Measurements from ENCODE around the gene TACR2.

The TACR2 gene

DNA sequence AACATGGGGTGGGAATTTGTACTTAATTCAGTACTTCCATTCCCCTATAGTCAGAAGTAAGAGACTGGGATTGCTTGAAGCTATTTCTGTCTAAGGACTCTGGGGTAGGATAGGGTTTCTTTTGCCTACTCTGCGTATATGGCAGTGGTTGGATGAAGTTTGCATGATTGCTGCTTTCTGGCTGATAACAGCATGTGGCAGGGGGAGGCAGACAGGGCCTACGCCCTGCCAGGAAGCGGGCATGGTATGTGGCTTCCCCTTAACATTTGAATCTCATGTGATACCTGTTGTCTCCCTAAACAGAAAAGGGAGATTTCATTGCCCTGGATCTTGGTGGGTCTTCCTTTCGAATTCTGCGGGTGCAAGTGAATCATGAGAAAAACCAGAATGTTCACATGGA, 57.1 kb downstream of the TACR2 start:
- H3K36me3 ChIP-seq (ENCODE audit: insufficient read depth) = no peaks in the 10 kb centered on the region
- TF ChIP-seq, protein P1, sequence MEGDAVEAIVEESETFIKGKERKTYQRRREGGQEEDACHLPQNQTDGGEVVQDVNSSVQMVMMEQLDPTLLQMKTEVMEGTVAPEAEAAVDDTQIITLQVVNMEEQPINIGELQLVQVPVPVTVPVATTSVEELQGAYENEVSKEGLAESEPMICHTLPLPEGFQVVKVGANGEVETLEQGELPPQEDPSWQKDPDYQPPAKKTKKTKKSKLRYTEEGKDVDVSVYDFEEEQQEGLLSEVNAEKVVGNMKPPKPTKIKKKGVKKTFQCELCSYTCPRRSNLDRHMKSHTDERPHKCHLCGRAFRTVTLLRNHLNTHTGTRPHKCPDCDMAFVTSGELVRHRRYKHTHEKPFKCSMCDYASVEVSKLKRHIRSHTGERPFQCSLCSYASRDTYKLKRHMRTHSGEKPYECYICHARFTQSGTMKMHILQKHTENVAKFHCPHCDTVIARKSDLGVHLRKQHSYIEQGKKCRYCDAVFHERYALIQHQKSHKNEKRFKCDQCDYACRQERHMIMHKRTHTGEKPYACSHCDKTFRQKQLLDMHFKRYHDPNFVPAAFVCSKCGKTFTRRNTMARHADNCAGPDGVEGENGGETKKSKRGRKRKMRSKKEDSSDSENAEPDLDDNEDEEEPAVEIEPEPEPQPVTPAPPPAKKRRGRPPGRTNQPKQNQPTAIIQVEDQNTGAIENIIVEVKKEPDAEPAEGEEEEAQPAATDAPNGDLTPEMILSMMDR (conservative IDR thresholded peaks at IDR 0.05; ENCODE audit: low read depth, low read length) = no peak
- no peaks in the 10 kb centered on the region for H3K27me3 ChIP-seq (ENCODE audit: insufficient read depth, low read depth)
- no peaks in the 10 kb centered on the region for H3K4me1 ChIP-seq (ENCODE audit: low read depth, poor library complexity, severe bottlenecking)
- H3K79me2 ChIP-seq (ENCODE audit: insufficient read depth, low read depth) = no peaks in the 10 kb centered on the region
- H3K4me3 ChIP-seq (IDR thresholded peaks at IDR 0.05; ENCODE audit: insufficient read depth, low read depth, low read length) = no peak overlapping the region
- no peak overlapping the region for H3K27ac ChIP-seq
- no peaks in the 10 kb centered on the region for H4K20me1 ChIP-seq (ENCODE audit: insufficient read depth)
- no peak overlapping the region for H3K9ac ChIP-seq
- H3K4me2 ChIP-seq = no peak overlapping the region
- no peak overlapping the region for H2AFZ ChIP-seq (ENCODE audit: low read depth)

DNA sequence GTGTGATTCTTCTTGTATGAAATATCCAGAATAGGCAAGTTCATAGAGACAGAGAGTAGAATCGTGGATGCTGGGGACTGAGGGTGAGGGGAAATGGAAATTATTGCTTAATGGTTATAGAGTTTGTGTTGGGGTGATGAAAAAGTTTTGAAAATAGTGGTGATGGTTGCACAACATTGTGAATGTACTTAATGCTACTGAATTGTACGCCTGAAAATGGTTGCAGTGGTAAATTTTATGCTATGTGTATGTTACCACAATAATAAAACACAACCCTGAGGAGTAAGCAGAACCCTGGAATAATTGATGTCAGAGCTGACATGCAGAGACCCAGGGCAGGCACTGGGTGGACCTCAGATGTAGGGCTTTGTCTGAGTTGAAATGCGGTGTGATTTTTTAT, 57.6 kb downstream of the TACR2 start:
- TF ChIP-seq, protein P1 (conservative IDR thresholded peaks at IDR 0.05; ENCODE audit: low read depth, low read length) = no peak
- Histone ChIP-seq H3K27me3 (ENCODE audit: insufficient read depth, low read depth) (no peaks in the 10 kb centered on the region), H3K4me3 (IDR thresholded peaks at IDR 0.05; ENCODE audit: insufficient read depth, low read depth, low read length) (no peak overlapping the region), H3K27ac (no peak overlapping the region), H3K9ac (no peak overlapping the region), H3K79me2 (ENCODE audit: insufficient read depth, low read depth) (no peaks in the 10 kb centered on the region), H3K4me1 (ENCODE audit: low read depth, poor library complexity, severe bottlenecking) (no peaks in the 10 kb centered on the region), H3K36me3 (ENCODE audit: insufficient read depth) (no peaks in the 10 kb centered on the region), H4K20me1 (ENCODE audit: insufficient read depth) (no peaks in the 10 kb centered on the region), H3K4me2 (no peak overlapping the region), H2AFZ (ENCODE audit: low read depth) (no peak overlapping the region)

DNA sequence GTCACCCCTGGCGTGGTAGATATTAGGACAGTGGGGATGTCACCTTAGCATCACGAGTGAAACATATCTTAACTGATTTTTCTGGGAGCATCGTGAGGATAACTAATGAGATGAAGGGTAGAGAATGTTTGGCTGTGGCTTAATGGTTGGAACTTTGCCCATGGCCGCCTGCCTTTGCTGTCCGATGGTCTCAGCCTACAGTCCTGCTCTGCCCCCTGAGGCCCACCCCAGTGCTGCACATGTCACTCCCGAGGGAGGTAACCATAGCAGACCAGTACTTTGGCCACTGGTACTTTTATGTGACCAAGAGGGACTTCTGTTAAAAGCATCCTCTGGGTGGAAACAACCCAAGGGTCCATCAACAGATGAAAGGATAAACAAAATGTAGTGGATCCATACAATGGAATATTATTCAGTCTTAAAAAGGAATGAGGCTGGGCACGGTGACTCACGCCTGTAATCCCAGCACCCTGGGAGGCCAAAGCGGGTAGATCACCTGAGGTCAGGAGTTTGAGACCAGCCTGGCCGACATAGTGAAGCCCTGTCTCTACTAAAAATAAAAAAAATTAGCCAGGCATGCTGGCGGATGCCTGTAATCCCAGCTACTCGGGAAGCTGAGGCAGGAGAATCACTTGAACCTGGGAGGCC, 58.4 kb downstream of the TACR2 start:
- TF ChIP-seq, protein P1 (conservative IDR thresholded peaks at IDR 0.05; ENCODE audit: low read depth, low read length) = no peak
- Histone ChIP-seq H3K27me3 (ENCODE audit: insufficient read depth, low read depth) (no peaks in the 10 kb centered on the region), H3K4me1 (ENCODE audit: low read depth, poor library complexity, severe bottlenecking) (no peaks in the 10 kb centered on the region), H3K4me2 (no peak overlapping the region), H3K79me2 (ENCODE audit: insufficient read depth, low read depth) (no peaks in the 10 kb centered on the region), H3K36me3 (ENCODE audit: insufficient read depth) (no peaks in the 10 kb centered on the region), H3K4me3 (IDR thresholded peaks at IDR 0.05; ENCODE audit: insufficient read depth, low read depth, low read length) (no peak overlapping the region), H4K20me1 (ENCODE audit: insufficient read depth) (no peaks in the 10 kb centered on the region), H2AFZ (ENCODE audit: low read depth) (no peak overlapping the region), H3K9ac (no peak overlapping the region), H3K27ac (no peak overlapping the region)

DNA sequence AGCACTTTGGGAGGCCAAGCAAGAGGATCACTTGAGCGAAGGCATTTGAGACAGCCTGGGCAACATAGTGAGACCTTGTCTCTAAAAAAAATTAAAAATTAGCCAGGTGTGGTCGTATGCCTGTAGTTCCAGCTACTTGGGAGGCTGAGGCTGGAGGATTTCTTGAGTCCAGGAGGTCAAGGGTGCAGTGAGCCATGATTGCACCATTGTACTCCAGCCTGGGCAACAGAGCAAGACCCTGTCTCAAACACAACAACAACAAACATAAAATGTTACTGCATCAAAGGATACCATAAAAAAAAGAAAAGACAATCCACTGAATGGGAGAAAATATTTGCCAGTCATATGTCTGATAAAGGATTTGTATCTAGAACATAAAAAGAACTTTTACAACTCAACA, 60.5 kb downstream of the TACR2 start:
- Histone ChIP-seq H3K36me3 (ENCODE audit: insufficient read depth) (no peaks in the 10 kb centered on the region), H3K9ac (no peak overlapping the region), H3K27me3 (ENCODE audit: insufficient read depth, low read depth) (no peaks in the 10 kb centered on the region), H2AFZ (ENCODE audit: low read depth) (no peak overlapping the region), H3K27ac (no peak overlapping the region), H3K4me3 (IDR thresholded peaks at IDR 0.05; ENCODE audit: insufficient read depth, low read depth, low read length) (no peak overlapping the region), H4K20me1 (ENCODE audit: insufficient read depth) (no peaks in the 10 kb centered on the region), H3K4me2 (no peak overlapping the region), H3K79me2 (ENCODE audit: insufficient read depth, low read depth) (no peaks in the 10 kb centered on the region), H3K4me1 (ENCODE audit: low read depth, poor library complexity, severe bottlenecking) (no peaks in the 10 kb centered on the region)
- TF ChIP-seq, protein P1 (conservative IDR thresholded peaks at IDR 0.05; ENCODE audit: low read depth, low read length) = no peak

All from KMS-11 (cell line).